Measurements from ENCODE around the gene RTCA. TPM values are rescaled to one million over a fixed set of nuclear protein-coding genes. Genes with fewer than 3 reads are reported as not detected.
A peak's percentile ranks its signal among the peaks of the same experiment; 100 is the strongest.

RTCA gene
- polyA plus RNA-seq, 2 of the 4 experiments (the other 2 are of a cell fraction), result 23.8 to 39.5 TPM

DNA sequence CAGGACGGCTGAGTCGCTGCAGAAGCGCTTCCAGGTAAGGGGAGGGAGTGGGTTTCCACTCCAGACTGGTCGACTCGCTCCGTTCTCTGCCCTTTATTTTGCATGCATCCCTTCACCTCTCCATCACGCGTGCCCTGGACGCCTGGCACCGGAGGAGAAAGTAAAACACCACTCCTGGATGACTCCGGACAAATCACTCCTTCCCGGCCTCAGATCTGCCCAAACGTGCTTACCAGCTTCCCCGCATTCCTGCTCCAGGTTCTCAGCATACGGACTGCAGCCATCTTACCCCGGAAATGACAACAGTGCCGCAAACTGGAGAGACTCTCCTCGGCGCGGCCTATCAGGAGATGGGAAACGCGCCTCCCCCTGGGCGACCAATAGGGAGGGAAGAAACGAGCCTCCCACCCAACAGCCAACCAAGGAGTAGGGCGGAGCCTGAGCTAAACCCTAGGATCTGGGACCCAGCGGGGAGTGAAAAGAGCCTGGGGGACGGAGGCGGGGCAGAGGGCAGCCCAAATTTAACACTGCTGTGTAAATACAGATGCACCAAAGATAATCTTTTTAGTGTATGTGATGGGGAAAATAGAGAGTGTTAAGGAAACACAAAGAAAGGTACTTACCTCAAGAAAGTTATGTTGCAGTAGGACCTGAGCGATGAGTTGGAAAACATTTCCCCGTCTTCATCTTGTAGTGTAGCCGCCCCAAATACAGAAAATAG lies 16.3 kb upstream of the RTCA start, which contains the start of gene DBT:
TSS of gene DBT (minus strand) at position 298 of the 721 bp plus-strand sequence. CDS start at position 284, 14 bp downstream.
- POLR2A ChIA-PET, result interaction anchor here (0.6 to 2.0 kb wide), 6 partner anchors 14 to 210 kb away, joined by 3 to 18 read pairs (median 4); partner anchors contain the start of genes RTCA, SASS6 and TRMT13
- Histone ChIP-seq H3K4me2 (peak within 1 kb of the TSS; percentile 88), H3K4me3 (peak within 1 kb of the TSS; percentile 93), H3K4me1 (peaks cover 8% of the 10 kb centered on the region; the same call in 1 of the 3 replicates), H3K9me3 (no peaks in the 10 kb centered on the region), H3K27ac (peak within 1 kb of the TSS; percentile 73 to 93)
- 2% methylated on average over 21 of the region's 31 CpGs for WGBS (ENCODE audit: missing lambda C conversion rate)
- TF ChIP-seq JUNB (IDR thresholded peaks at IDR 0.05) (no peak), EP300 (IDR thresholded peaks at IDR 0.05) (no peak), HOXA7 (CRISPR knock-in tag; IDR thresholded peaks at IDR 0.05) (no peak), FOSB (CRISPR knock-in tag; IDR thresholded peaks at IDR 0.05) (no peak), ZFP36 (IDR thresholded peaks at IDR 0.05; ENCODE audit: borderline replicate concordance, partially characterized antibody) (no peak), CEBPB (IDR thresholded peaks at IDR 0.05) (no peak), HOXB5 (CRISPR knock-in tag; IDR thresholded peaks at IDR 0.05) (no peak), CBX8 (IDR thresholded peaks at IDR 0.05) (no peak), ZSCAN20 (CRISPR knock-in tag; IDR thresholded peaks at IDR 0.05) (no peak), NPAS2 (CRISPR knock-in tag; IDR thresholded peaks at IDR 0.05; ENCODE audit: borderline replicate concordance) (no peak), PHF8 (IDR thresholded peaks at IDR 0.05; ENCODE audit: borderline replicate concordance, low read depth) (peak; percentile 68; the same call in 1 of the 2 replicates), SREBF2 (IDR thresholded peaks at IDR 0.05) (no peak), TFCP2L1 (CRISPR knock-in tag; IDR thresholded peaks at IDR 0.05) (no peak), JUN (IDR thresholded peaks at IDR 0.05) (peak; percentile 22 to 65; a peak in 3 of 5 replicates), ZNF302 (CRISPR knock-in tag; IDR thresholded peaks at IDR 0.05) (no peak), EHF (CRISPR knock-in tag; IDR thresholded peaks at IDR 0.05) (no peak), ZC3H11A (IDR thresholded peaks at IDR 0.05) (no peak), POLR2A (IDR thresholded peaks at IDR 0.05; ENCODE audit: low read length) (peak; percentile 85), GATA3 (IDR thresholded peaks at IDR 0.05; ENCODE audit: borderline replicate concordance) (no peak), CHD2 (IDR thresholded peaks at IDR 0.05; ENCODE audit: low read length, partially characterized antibody) (no peak), HEYL (CRISPR knock-in tag; IDR thresholded peaks at IDR 0.05) (no peak), POLR2AphosphoS2 (conservative IDR thresholded peaks at IDR 0.05; ENCODE audit: low read length) (no peak), NFE2L2 (conservative IDR thresholded peaks at IDR 0.05; ENCODE audit: low read length) (no peak), RAD21 (conservative IDR thresholded peaks at IDR 0.05 in 1 of 2, IDR thresholded peaks at IDR 0.05 in 1 of 2) (no peak), EHMT2 (IDR thresholded peaks at IDR 0.05; ENCODE audit: low read depth) (no peak), HDAC2 (IDR thresholded peaks at IDR 0.05) (no peak), KDM5A (IDR thresholded peaks at IDR 0.05) (peak; percentile 90), KDM1A (IDR thresholded peaks at IDR 0.05; ENCODE audit: low read depth) (no peak)
- TF ChIP-seq, protein P1, sequence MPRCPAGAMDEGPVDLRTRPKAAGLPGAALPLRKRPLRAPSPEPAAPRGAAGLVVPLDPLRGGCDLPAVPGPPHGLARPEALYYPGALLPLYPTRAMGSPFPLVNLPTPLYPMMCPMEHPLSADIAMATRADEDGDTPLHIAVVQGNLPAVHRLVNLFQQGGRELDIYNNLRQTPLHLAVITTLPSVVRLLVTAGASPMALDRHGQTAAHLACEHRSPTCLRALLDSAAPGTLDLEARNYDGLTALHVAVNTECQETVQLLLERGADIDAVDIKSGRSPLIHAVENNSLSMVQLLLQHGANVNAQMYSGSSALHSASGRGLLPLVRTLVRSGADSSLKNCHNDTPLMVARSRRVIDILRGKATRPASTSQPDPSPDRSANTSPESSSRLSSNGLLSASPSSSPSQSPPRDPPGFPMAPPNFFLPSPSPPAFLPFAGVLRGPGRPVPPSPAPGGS (IDR thresholded peaks at IDR 0.05), result 0 out of 3 replicates have a peak, but pooled peaks have one; percentile 48
- TF ChIP-seq, protein P2, sequence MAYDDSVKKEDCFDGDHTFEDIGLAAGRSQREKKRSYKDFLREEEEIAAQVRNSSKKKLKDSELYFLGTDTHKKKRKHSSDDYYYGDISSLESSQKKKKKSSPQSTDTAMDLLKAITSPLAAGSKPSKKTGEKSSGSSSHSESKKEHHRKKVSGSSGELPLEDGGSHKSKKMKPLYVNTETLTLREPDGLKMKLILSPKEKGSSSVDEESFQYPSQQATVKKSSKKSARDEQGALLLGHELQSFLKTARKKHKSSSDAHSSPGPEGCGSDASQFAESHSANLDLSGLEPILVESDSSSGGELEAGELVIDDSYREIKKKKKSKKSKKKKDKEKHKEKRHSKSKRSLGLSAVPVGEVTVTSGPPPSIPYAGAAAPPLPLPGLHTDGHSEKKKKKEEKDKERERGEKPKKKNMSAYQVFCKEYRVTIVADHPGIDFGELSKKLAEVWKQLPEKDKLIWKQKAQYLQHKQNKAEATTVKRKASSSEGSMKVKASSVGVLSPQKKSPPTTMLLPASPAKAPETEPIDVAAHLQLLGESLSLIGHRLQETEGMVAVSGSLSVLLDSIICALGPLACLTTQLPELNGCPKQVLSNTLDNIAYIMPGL (CRISPR knock-in tag; IDR thresholded peaks at IDR 0.05; ENCODE audit: borderline replicate concordance), result no peak
- TF ChIP-seq, protein P3, sequence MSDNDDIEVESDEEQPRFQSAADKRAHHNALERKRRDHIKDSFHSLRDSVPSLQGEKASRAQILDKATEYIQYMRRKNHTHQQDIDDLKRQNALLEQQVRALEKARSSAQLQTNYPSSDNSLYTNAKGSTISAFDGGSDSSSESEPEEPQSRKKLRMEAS (IDR thresholded peaks at IDR 0.05), result 0 out of 2 replicates have a peak, but pooled peaks have one; percentile 46
- TF ChIP-seq, protein P4, sequence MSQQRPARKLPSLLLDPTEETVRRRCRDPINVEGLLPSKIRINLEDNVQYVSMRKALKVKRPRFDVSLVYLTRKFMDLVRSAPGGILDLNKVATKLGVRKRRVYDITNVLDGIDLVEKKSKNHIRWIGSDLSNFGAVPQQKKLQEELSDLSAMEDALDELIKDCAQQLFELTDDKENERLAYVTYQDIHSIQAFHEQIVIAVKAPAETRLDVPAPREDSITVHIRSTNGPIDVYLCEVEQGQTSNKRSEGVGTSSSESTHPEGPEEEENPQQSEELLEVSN (IDR thresholded peaks at IDR 0.05; ENCODE audit: borderline replicate concordance, low read depth), result no peak
- TF ChIP-seq, protein P5, sequence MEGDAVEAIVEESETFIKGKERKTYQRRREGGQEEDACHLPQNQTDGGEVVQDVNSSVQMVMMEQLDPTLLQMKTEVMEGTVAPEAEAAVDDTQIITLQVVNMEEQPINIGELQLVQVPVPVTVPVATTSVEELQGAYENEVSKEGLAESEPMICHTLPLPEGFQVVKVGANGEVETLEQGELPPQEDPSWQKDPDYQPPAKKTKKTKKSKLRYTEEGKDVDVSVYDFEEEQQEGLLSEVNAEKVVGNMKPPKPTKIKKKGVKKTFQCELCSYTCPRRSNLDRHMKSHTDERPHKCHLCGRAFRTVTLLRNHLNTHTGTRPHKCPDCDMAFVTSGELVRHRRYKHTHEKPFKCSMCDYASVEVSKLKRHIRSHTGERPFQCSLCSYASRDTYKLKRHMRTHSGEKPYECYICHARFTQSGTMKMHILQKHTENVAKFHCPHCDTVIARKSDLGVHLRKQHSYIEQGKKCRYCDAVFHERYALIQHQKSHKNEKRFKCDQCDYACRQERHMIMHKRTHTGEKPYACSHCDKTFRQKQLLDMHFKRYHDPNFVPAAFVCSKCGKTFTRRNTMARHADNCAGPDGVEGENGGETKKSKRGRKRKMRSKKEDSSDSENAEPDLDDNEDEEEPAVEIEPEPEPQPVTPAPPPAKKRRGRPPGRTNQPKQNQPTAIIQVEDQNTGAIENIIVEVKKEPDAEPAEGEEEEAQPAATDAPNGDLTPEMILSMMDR (IDR thresholded peaks at IDR 0.05), result no peak
- TF ChIP-seq, protein P6, sequence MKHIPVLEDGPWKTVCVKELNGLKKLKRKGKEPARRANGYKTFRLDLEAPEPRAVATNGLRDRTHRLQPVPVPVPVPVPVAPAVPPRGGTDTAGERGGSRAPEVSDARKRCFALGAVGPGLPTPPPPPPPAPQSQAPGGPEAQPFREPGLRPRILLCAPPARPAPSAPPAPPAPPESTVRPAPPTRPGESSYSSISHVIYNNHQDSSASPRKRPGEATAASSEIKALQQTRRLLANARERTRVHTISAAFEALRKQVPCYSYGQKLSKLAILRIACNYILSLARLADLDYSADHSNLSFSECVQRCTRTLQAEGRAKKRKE (CRISPR knock-in tag; IDR thresholded peaks at IDR 0.05; ENCODE audit: low read depth), result no peak
- ATAC-seq (peak; percentile 100), FAIRE-seq (peak; percentile 56), DNase-seq (ENCODE audit: low read depth in 1 of 2, low spot score in 1 of 2) (peak; percentile 90 to 96)
- CTCF ChIA-PET, result interaction anchor here (1.0 kb wide), 1 partner anchor 104 kb away, joined by 3 read pairs; no protein-coding TSS in a partner anchor

All from A549 (cell line).